Left ventricle myocardium inferior (tissue), 1 donor: ENCODE measurements around the gene HSPB9. TPM values are rescaled to one million over a fixed set of nuclear protein-coding genes. Genes with fewer than 3 reads are reported as not detected.

Source experiments
- DNase-seq: peaks from one replicate; pipeline ENCODE4 v3.0.0-alpha.2; 2020
- H3K27ac ChIP-seq: fragments of 200-600 bp; replicated peaks from 2 replicates; pipeline ENCODE4 v1.8.0; 2021
- H3K27me3 ChIP-seq: fragments of 200-600 bp; 2 replicates; pipeline ENCODE4 v1.8.0; 2021; ENCODE audit warnings: low read depth
- H3K36me3 ChIP-seq: fragments of 200-600 bp; 2 replicates; pipeline ENCODE4 v1.8.0; 2021
- H3K4me1 ChIP-seq: fragments of 200-600 bp; 2 replicates; pipeline ENCODE4 v1.8.0; 2021
- H3K4me3 ChIP-seq: fragments of 200-600 bp; 2 replicates; pipeline ENCODE4 v1.8.0; 2021; ENCODE audit warnings: mild to moderate bottlenecking, moderate library complexity
- H3K9me3 ChIP-seq: fragments of 200-600 bp; replicated peaks from 2 replicates; pipeline ENCODE4 v1.8.0; 2021
- CTCF ChIP-seq: fragments of 200-600 bp; IDR thresholded peaks from 2 replicates; pipeline ENCODE4 v1.8.0; 2021; ENCODE audit warnings: antibody characterized with exemption, mild to moderate bottlenecking, borderline replicate concordance
- intact Hi-C: fragments of 100-400 bp; cut with micrococcal nuclease; formaldehyde crosslinking; loops from one replicate; pipeline ENCODE4 v1.11.0; 2022
- total RNA-seq: library from RNA; stranded (reverse); fragmentation: NEBNext Ultra II Directional; extraction: Animal tissue kit (Norgen Biotek cat#: 25700); gene quantifications from one replicate; pipeline ENCODE4 v1.2.1, GENCODE V29; 2021
- donor health status: DM: no; HTN: yes; CAD: no; lungs with severe emphysema.

HSPB9 gene
- total RNA-seq, 1 donor from 2014 or later = not detected

- intact Hi-C loops = no loop called here
- Histone ChIP-seq H3K9me3 (no peaks in the 10 kb centered on the region), H3K36me3 (no peaks in the 10 kb centered on the region), H3K4me1 (no peaks in the 10 kb centered on the region), H3K27ac (no peak overlapping the region), H3K4me3 (no peak overlapping the region), H3K27me3 (no peaks in the 10 kb centered on the region)
- DNase-seq = no peak
- TF ChIP-seq CTCF = no peak
Observed at GRCh38 chr17:42166196-42166763, 43.7 kb downstream of the HSPB9 start.

- Histone ChIP-seq H3K27ac (no peak overlapping the region), H3K36me3 (no peaks in the 10 kb centered on the region), H3K9me3 (no peaks in the 10 kb centered on the region), H3K4me1 (no peaks in the 10 kb centered on the region), H3K4me3 (no peak overlapping the region), H3K27me3 (no peaks in the 10 kb centered on the region)
- no peak for TF ChIP-seq CTCF
- intact Hi-C loops = no loop called here
- DNase-seq = no peak
Observed at GRCh38 chr17:42167807-42168206, 45.2 kb downstream of the HSPB9 start.

GRCh38 chr17:42169351-42169750 is 46.7 kb downstream of the HSPB9 start:
- H3K9me3 ChIP-seq = no peaks in the 10 kb centered on the region
- H3K27ac ChIP-seq = no peak overlapping the region
- DNase-seq = no peak
- no peak for TF ChIP-seq CTCF
- intact Hi-C loops = no loop called here
- no peaks in the 10 kb centered on the region for H3K27me3 ChIP-seq
- no peaks in the 10 kb centered on the region for H3K36me3 ChIP-seq
- no peaks in the 10 kb centered on the region for H3K4me1 ChIP-seq
- H3K4me3 ChIP-seq = no peak overlapping the region

GRCh38 chr17:42171831-42172230 is 49.2 kb downstream of the HSPB9 start:
- peak overlapping the region; percentile 25 for H3K27ac ChIP-seq
- no peak overlapping the region for H3K4me3 ChIP-seq
- H3K9me3 ChIP-seq = no peaks in the 10 kb centered on the region
- no peak for DNase-seq
- no peaks in the 10 kb centered on the region for H3K4me1 ChIP-seq
- H3K27me3 ChIP-seq = no peaks in the 10 kb centered on the region
- peak; percentile 21 for TF ChIP-seq CTCF
- intact Hi-C loops = no loop called here
- no peaks in the 10 kb centered on the region for H3K36me3 ChIP-seq

Other genes starting within 250 kb of the HSPB9 start
- gene ACLY, start 203.9 kb upstream of the HSPB9 start, total RNA-seq = 23.5 TPM
- gene ODAD4, start 192.2 kb upstream of the HSPB9 start, total RNA-seq = 1.3 TPM
- 24.9 TPM for gene CNP, start 156.0 kb upstream of the HSPB9 start, total RNA-seq
- 71.2 TPM for gene DNAJC7, start 105.4 kb upstream of the HSPB9 start, total RNA-seq
- gene NKIRAS2, start 102.7 kb upstream of the HSPB9 start, total RNA-seq = 50.9 TPM
- 0.63 TPM for gene C17orf113, start 72.2 kb upstream of the HSPB9 start, total RNA-seq
- gene ZNF385C, start 24.3 kb upstream of the HSPB9 start, total RNA-seq = 0.49 TPM
- gene DHX58, start 10.1 kb upstream of the HSPB9 start, total RNA-seq = 3.1 TPM
- gene KAT2A, start 1.4 kb upstream of the HSPB9 start, total RNA-seq = 25.7 TPM
- gene RAB5C, start 32.2 kb downstream of the HSPB9 start, total RNA-seq = 38.6 TPM
- 0.16 TPM for gene KCNH4, start 58.3 kb downstream of the HSPB9 start, total RNA-seq
- gene HCRT, start 62.6 kb downstream of the HSPB9 start, total RNA-seq = not detected
- 8.4 TPM for gene GHDC, start 71.7 kb downstream of the HSPB9 start, total RNA-seq
- 30.7 TPM for gene STAT5B, start 153.6 kb downstream of the HSPB9 start, total RNA-seq
- gene STAT5A, start 165.7 kb downstream of the HSPB9 start, total RNA-seq = 16.7 TPM